ENCODE results near the gene ZNF423. TPM values are rescaled to one million over a fixed set of nuclear protein-coding genes. Genes with fewer than 3 reads are reported as not detected.

Gene ZNF423
- total and polyA plus RNA-seq, 2 experiments from 2014 or later, result 14.9 to 41.8 TPM

DNA sequence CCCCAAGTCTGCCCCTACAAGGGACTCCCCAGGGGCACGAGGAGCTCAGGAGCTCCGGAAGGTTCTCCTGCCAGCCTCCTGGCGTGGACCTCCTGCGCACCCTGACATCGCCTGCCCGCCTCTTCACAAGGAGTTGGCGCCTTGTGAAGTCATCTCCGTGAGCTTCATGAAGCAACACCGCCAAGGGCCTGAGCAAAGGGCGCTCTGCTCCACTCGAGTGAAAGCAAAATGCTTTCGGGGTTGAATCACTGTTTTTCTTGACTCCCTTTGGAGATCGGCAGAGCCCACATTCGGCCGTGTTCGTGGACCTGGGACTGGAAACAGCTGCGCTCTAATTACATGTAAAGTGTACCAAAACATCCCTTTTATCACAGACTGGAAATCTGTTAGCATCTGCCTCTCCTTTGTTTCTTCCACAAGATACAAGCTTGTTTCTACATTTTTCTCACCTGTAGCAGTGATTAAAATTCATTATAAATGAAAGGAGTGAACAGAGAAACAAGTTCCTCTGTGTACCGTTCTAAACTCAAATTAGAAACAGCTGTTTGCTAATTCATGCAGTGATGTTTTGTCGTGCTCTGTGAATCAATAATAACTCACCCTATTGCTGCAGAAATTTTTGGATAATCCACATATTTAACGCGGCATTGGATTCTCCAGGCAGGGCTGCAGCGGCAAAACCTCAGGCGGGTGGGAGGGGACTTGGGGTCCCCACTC, 203.3 kb downstream of the ZNF423 start:
- H3K27ac Mint-ChIP-seq, result no peak overlapping the region; the same call in 1 of the 2 replicates
- H2AFZ ChIP-seq, result no peak overlapping the region
- no peaks in the 10 kb centered on the region for H3K27me3 ChIP-seq (ENCODE audit: insufficient read depth)
- H4K20me1 ChIP-seq (replicated peaks; ENCODE audit: insufficient read depth), result no peaks in the 10 kb centered on the region
- peaks cover 17% of the 10 kb centered on the region; the same call in 2 of the 3 replicates for H3K4me1 Mint-ChIP-seq
- peaks cover 18% of the 10 kb centered on the region for H3K36me3 Mint-ChIP-seq (ENCODE audit: low read depth)
- no peak overlapping the region for H3K4me2 ChIP-seq
- TF ChIP-seq JUNB (IDR thresholded peaks at IDR 0.05; ENCODE audit: unreplicated experiment), result no peak
- TF ChIP-seq, protein P1, sequence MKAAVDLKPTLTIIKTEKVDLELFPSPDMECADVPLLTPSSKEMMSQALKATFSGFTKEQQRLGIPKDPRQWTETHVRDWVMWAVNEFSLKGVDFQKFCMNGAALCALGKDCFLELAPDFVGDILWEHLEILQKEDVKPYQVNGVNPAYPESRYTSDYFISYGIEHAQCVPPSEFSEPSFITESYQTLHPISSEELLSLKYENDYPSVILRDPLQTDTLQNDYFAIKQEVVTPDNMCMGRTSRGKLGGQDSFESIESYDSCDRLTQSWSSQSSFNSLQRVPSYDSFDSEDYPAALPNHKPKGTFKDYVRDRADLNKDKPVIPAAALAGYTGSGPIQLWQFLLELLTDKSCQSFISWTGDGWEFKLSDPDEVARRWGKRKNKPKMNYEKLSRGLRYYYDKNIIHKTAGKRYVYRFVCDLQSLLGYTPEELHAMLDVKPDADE (IDR thresholded peaks at IDR 0.05), result no peak
- no peak for TF ChIP-seq ZNF114 (CRISPR knock-in tag; IDR thresholded peaks at IDR 0.05)
- TF ChIP-seq, protein P2, sequence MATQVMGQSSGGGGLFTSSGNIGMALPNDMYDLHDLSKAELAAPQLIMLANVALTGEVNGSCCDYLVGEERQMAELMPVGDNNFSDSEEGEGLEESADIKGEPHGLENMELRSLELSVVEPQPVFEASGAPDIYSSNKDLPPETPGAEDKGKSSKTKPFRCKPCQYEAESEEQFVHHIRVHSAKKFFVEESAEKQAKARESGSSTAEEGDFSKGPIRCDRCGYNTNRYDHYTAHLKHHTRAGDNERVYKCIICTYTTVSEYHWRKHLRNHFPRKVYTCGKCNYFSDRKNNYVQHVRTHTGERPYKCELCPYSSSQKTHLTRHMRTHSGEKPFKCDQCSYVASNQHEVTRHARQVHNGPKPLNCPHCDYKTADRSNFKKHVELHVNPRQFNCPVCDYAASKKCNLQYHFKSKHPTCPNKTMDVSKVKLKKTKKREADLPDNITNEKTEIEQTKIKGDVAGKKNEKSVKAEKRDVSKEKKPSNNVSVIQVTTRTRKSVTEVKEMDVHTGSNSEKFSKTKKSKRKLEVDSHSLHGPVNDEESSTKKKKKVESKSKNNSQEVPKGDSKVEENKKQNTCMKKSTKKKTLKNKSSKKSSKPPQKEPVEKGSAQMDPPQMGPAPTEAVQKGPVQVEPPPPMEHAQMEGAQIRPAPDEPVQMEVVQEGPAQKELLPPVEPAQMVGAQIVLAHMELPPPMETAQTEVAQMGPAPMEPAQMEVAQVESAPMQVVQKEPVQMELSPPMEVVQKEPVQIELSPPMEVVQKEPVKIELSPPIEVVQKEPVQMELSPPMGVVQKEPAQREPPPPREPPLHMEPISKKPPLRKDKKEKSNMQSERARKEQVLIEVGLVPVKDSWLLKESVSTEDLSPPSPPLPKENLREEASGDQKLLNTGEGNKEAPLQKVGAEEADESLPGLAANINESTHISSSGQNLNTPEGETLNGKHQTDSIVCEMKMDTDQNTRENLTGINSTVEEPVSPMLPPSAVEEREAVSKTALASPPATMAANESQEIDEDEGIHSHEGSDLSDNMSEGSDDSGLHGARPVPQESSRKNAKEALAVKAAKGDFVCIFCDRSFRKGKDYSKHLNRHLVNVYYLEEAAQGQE (IDR thresholded peaks at IDR 0.05; ENCODE audit: unreplicated experiment), result no peak
- TF ChIP-seq EZH2phosphoT487 (IDR thresholded peaks at IDR 0.05; ENCODE audit: unreplicated experiment), result no peak
- no peak overlapping the region for H3K4me3 ChIP-seq
- peaks cover 3% of the 10 kb centered on the region; the same call in 1 of the 2 replicates for H3K36me3 ChIP-seq (ENCODE audit: insufficient read depth)
- no peaks in the 10 kb centered on the region for H3F3A ChIP-seq (replicated peaks; ENCODE audit: low read depth)
- no peak overlapping the region for H3K4me3 Mint-ChIP-seq
- peaks cover 3% of the 10 kb centered on the region; the same call in 1 of the 2 replicates for H3K4me1 ChIP-seq (ENCODE audit: insufficient read depth)
- H3K27ac ChIP-seq (ENCODE audit: low read depth), result no peak overlapping the region
- no peak for ATAC-seq
- no peaks in the 10 kb centered on the region; the same call in 1 of the 2 replicates for H3K79me2 ChIP-seq (replicated peaks; ENCODE audit: insufficient read depth)
- H3K9me3 Mint-ChIP-seq, result peaks cover 20% of the 10 kb centered on the region
- no peaks in the 10 kb centered on the region for H3K9me2 ChIP-seq (ENCODE audit: insufficient read depth)
- no peak for DNase-seq (ENCODE audit: low spot score)
- peaks cover 3% of the 10 kb centered on the region for H3K27me3 Mint-ChIP-seq (ENCODE audit: insufficient read depth, low read depth, poor library complexity)

DNA sequence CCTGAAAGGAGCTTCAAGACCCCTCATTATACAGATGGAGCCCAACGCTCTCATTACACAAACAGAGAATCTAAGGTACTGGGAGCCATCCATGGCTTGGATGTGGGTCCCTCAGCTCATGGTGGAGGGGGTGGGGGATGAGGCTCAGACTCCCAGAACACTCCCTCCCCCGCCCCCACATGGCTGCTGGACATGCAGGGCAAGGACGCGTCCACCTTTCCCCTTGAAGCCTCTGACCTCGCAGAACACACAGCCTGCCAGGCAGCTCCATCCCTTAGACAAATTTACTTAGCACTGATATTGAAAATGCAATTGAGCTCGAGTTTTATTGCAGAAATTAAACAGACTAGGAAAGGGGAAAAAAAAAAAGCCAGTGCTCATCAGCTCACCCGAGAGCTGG, 203.9 kb downstream of the ZNF423 start:
- no peak for DNase-seq (ENCODE audit: low spot score)
- no peak overlapping the region for H3K27ac ChIP-seq (ENCODE audit: low read depth)
- H3K9me2 ChIP-seq (ENCODE audit: insufficient read depth), result no peaks in the 10 kb centered on the region
- H3K36me3 Mint-ChIP-seq (ENCODE audit: low read depth), result peaks cover 24% of the 10 kb centered on the region
- H3K4me3 Mint-ChIP-seq, result no peak overlapping the region
- TF ChIP-seq, protein P1 (IDR thresholded peaks at IDR 0.05), result no peak
- TF ChIP-seq CREB1 (CRISPR knock-in tag; IDR thresholded peaks at IDR 0.05; ENCODE audit: low read depth) (no peak), NANOG (IDR thresholded peaks at IDR 0.05; ENCODE audit: borderline replicate concordance) (no peak), EZH2phosphoT487 (IDR thresholded peaks at IDR 0.05; ENCODE audit: unreplicated experiment) (no peak)
- no peaks in the 10 kb centered on the region for H4K20me1 ChIP-seq (replicated peaks; ENCODE audit: insufficient read depth)
- H3K9me3 Mint-ChIP-seq, result peaks cover 26% of the 10 kb centered on the region
- H3K4me1 ChIP-seq (ENCODE audit: insufficient read depth), result peaks cover 3% of the 10 kb centered on the region; the same call in 1 of the 2 replicates
- H3K27me3 Mint-ChIP-seq (ENCODE audit: insufficient read depth, low read depth, poor library complexity), result peaks cover 4% of the 10 kb centered on the region
- no peak overlapping the region for H3K27ac Mint-ChIP-seq
- H3K79me2 ChIP-seq (replicated peaks; ENCODE audit: insufficient read depth), result no peaks in the 10 kb centered on the region; the same call in 1 of the 2 replicates
- peaks cover 3% of the 10 kb centered on the region; the same call in 1 of the 2 replicates for H3K36me3 ChIP-seq (ENCODE audit: insufficient read depth)
- H3K4me1 Mint-ChIP-seq, result peaks cover 17% of the 10 kb centered on the region; the same call in 2 of the 3 replicates
- H3K27me3 ChIP-seq (ENCODE audit: insufficient read depth), result no peaks in the 10 kb centered on the region
- H3K4me3 ChIP-seq, result no peak overlapping the region
- H3K4me2 ChIP-seq, result no peak overlapping the region
- H2AFZ ChIP-seq, result no peak overlapping the region
- no peaks in the 10 kb centered on the region for H3F3A ChIP-seq (replicated peaks; ENCODE audit: low read depth)
- ATAC-seq, result no peak
